ENCODE results near the gene CIAPIN1. TPM values are rescaled to one million over a fixed set of nuclear protein-coding genes. Genes with fewer than 3 reads are reported as not detected.

CIAPIN1 gene
- total RNA-seq, 1 donor from 2014 or later, result 43.3 TPM

GRCh38 chr16:57416084-57416483, 31.1 kb downstream of the CIAPIN1 start:
- H3K27ac Mint-ChIP-seq (ENCODE audit: unreplicated experiment), result no peak overlapping the region
- TF ChIP-seq, protein P1, sequence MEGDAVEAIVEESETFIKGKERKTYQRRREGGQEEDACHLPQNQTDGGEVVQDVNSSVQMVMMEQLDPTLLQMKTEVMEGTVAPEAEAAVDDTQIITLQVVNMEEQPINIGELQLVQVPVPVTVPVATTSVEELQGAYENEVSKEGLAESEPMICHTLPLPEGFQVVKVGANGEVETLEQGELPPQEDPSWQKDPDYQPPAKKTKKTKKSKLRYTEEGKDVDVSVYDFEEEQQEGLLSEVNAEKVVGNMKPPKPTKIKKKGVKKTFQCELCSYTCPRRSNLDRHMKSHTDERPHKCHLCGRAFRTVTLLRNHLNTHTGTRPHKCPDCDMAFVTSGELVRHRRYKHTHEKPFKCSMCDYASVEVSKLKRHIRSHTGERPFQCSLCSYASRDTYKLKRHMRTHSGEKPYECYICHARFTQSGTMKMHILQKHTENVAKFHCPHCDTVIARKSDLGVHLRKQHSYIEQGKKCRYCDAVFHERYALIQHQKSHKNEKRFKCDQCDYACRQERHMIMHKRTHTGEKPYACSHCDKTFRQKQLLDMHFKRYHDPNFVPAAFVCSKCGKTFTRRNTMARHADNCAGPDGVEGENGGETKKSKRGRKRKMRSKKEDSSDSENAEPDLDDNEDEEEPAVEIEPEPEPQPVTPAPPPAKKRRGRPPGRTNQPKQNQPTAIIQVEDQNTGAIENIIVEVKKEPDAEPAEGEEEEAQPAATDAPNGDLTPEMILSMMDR (IDR thresholded peaks at IDR 0.05), result no peak
- no peak overlapping the region for H3K4me3 Mint-ChIP-seq (ENCODE audit: unreplicated experiment)
- H3K27me3 Mint-ChIP-seq (ENCODE audit: low read depth), result no peaks in the 10 kb centered on the region
- H3K9me3 Mint-ChIP-seq (ENCODE audit: low read depth), result no peaks in the 10 kb centered on the region
- H3K4me1 Mint-ChIP-seq (ENCODE audit: low read depth), result peaks cover 26% of the 10 kb centered on the region
- DNase-seq (ENCODE audit: low spot score), result no peak
- no peaks in the 10 kb centered on the region for H3K36me3 Mint-ChIP-seq (ENCODE audit: low read depth)

DNA sequence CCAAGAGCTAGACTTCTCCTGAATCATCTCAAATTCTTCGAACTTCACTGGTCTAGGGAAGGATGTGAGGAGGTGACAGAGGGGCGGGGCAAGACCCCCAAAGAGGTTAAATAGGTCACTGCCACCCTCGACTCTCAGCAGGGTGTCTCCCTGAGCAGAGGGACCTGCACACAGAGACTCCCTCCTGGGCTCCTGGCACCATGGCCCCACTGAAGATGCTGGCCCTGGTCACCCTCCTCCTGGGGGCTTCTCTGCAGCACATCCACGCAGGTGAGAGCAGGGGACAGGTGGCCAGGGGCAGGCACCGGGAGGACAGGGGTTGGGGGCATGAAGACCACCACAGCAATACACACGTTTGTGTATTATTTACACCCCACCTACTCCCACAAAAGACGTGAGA, 33.5 kb downstream of the CIAPIN1 start:
- Mint-ChIP-seq H3K36me3 (ENCODE audit: low read depth) (no peaks in the 10 kb centered on the region), H3K27ac (ENCODE audit: unreplicated experiment) (no peak overlapping the region), H3K9me3 (ENCODE audit: low read depth) (no peaks in the 10 kb centered on the region), H3K4me3 (ENCODE audit: unreplicated experiment) (no peak overlapping the region), H3K4me1 (ENCODE audit: low read depth) (peaks cover 22% of the 10 kb centered on the region), H3K27me3 (ENCODE audit: low read depth) (peaks cover 2% of the 10 kb centered on the region)
- TF ChIP-seq, protein P1 (IDR thresholded peaks at IDR 0.05), result no peak
- DNase-seq (ENCODE audit: low spot score), result no peak

- peaks cover 19% of the 10 kb centered on the region for H3K4me1 Mint-ChIP-seq (ENCODE audit: low read depth)
These were observed 33.9 kb downstream of the CIAPIN1 start for GRCh38 chr16:57413301-57413730.

GRCh38 chr16:57412584-57412983, 34.6 kb downstream of the CIAPIN1 start:
- TF ChIP-seq, protein P1 (IDR thresholded peaks at IDR 0.05), result no peak
- Mint-ChIP-seq H3K36me3 (ENCODE audit: low read depth) (no peaks in the 10 kb centered on the region), H3K27ac (ENCODE audit: unreplicated experiment) (no peak overlapping the region), H3K4me3 (ENCODE audit: unreplicated experiment) (no peak overlapping the region), H3K4me1 (ENCODE audit: low read depth) (peaks cover 14% of the 10 kb centered on the region), H3K27me3 (ENCODE audit: low read depth) (peaks cover 2% of the 10 kb centered on the region), H3K9me3 (ENCODE audit: low read depth) (no peaks in the 10 kb centered on the region)
- no peak for DNase-seq (ENCODE audit: low spot score)

More at GRCh38 chr16:57413301-57413730, 33.9 kb downstream of the CIAPIN1 start:
- Mint-ChIP-seq H3K4me3 (ENCODE audit: unreplicated experiment) (no peak overlapping the region), H3K9me3 (ENCODE audit: low read depth) (no peaks in the 10 kb centered on the region), H3K36me3 (ENCODE audit: low read depth) (no peaks in the 10 kb centered on the region), H3K27me3 (ENCODE audit: low read depth) (peaks cover 2% of the 10 kb centered on the region), H3K27ac (ENCODE audit: unreplicated experiment) (no peak overlapping the region)
- no peak for DNase-seq (ENCODE audit: low spot score)
- TF ChIP-seq, protein P1 (IDR thresholded peaks at IDR 0.05), result no peak

- no peak overlapping the region for H3K27ac Mint-ChIP-seq (ENCODE audit: unreplicated experiment)
- TF ChIP-seq, protein P1 (IDR thresholded peaks at IDR 0.05), result no peak
- peaks cover 2% of the 10 kb centered on the region for H3K27me3 Mint-ChIP-seq (ENCODE audit: low read depth)
- H3K4me3 Mint-ChIP-seq (ENCODE audit: unreplicated experiment), result no peak overlapping the region
- peaks cover 6% of the 10 kb centered on the region for H3K4me1 Mint-ChIP-seq (ENCODE audit: low read depth)
- H3K9me3 Mint-ChIP-seq (ENCODE audit: low read depth), result no peaks in the 10 kb centered on the region
- no peaks in the 10 kb centered on the region for H3K36me3 Mint-ChIP-seq (ENCODE audit: low read depth)
- no peak for DNase-seq (ENCODE audit: low spot score)
These were observed 35.7 kb downstream of the CIAPIN1 start for GRCh38 chr16:57411362-57411976.

Measured in chondrocyte (in vitro differentiated cells).